HL-60 (cell line): ENCODE data around the gene ARID2.

Experiments
- CTCF ChIP-seq: IDR thresholded peaks from one replicate; pipeline ENCODE4 v1.5.1; 2011; ENCODE audit warnings: low read length, control low read depth, inconsistent platforms; ENCODE audit not compliant: insufficient read depth
- REST ChIP-seq: IDR thresholded peaks from 2 replicates; pipeline ENCODE4 v1.6.1; 2012; ENCODE audit warnings: low read depth; ENCODE audit not compliant: insufficient replicate concordance

GRCh38 chr12:45745861-45746277, 16.4 kb downstream of the ARID2 start:
- TF ChIP-seq CTCF (no peak), REST (no peak)
